Measurements from ENCODE around the gene ARL5C.

The ARL5C gene

GRCh38 chr17:39209317-39210092 lies 43.5 kb upstream of the ARL5C start (continued):
- TF ChIP-seq ZNF624 (tag by site-specific recombination; IDR thresholded peaks at IDR 0.05) (no peak), ZNF266 (tag by site-specific recombination; IDR thresholded peaks at IDR 0.05; ENCODE audit: low read depth) (no peak), KLF1 (tag by site-specific recombination; IDR thresholded peaks at IDR 0.05) (peak; percentile 76), ZBTB21 (tag by site-specific recombination; IDR thresholded peaks at IDR 0.05) (peak; percentile 38; the same call in 1 of the 2 replicates), ZNF544 (tag by site-specific recombination; IDR thresholded peaks at IDR 0.05) (no peak), ZNF423 (tag by site-specific recombination; IDR thresholded peaks at IDR 0.05) (peak; percentile 35; the same call in 1 of the 2 replicates), ZNF639 (tag by site-specific recombination; IDR thresholded peaks at IDR 0.05) (no peak), ZNF600 (tag by site-specific recombination; IDR thresholded peaks at IDR 0.05) (no peak), AEBP2 (tag by site-specific recombination; IDR thresholded peaks at IDR 0.05; ENCODE audit: borderline replicate concordance) (no peak), ZNF549 (tag by site-specific recombination; IDR thresholded peaks at IDR 0.05) (no peak), ZNF114 (tag by site-specific recombination; IDR thresholded peaks at IDR 0.05) (no peak), ZNF335 (tag by site-specific recombination; conservative IDR thresholded peaks at IDR 0.05) (peak; percentile 67; the same call in 1 of the 2 replicates), ZNF157 (tag by site-specific recombination; IDR thresholded peaks at IDR 0.05) (no peak), ZNF768 (tag by site-specific recombination; IDR thresholded peaks at IDR 0.05) (no peak), ZNF404 (tag by site-specific recombination; IDR thresholded peaks at IDR 0.05) (no peak), PRDM6 (tag by site-specific recombination; IDR thresholded peaks at IDR 0.05) (no peak), HOXC10 (CRISPR knock-in tag; IDR thresholded peaks at IDR 0.05) (no peak), ZNF501 (tag by site-specific recombination; IDR thresholded peaks at IDR 0.05) (peak; percentile 48; the same call in 1 of the 2 replicates), ZNF629 (tag by site-specific recombination; IDR thresholded peaks at IDR 0.05) (peak; percentile 40), ZEB2 (tag by site-specific recombination; IDR thresholded peaks at IDR 0.05) (peak; percentile 62; the same call in 1 of the 2 replicates), ZNF449 (tag by site-specific recombination; IDR thresholded peaks at IDR 0.05) (no peak), ZNF19 (tag by site-specific recombination; IDR thresholded peaks at IDR 0.05; ENCODE audit: low read depth) (no peak), ZNF529 (tag by site-specific recombination; IDR thresholded peaks at IDR 0.05; ENCODE audit: insufficient replicate concordance) (no peak), ZXDB (tag by site-specific recombination; IDR thresholded peaks at IDR 0.05) (no peak), KLF7 (tag by site-specific recombination; IDR thresholded peaks at IDR 0.05; ENCODE audit: borderline replicate concordance) (no peak), SP2 (tag by site-specific recombination; IDR thresholded peaks at IDR 0.05) (peak; percentile 51), ZNF214 (tag by site-specific recombination; IDR thresholded peaks at IDR 0.05; ENCODE audit: borderline replicate concordance) (no peak), HOXD13 (CRISPR knock-in tag; IDR thresholded peaks at IDR 0.05; ENCODE audit: borderline replicate concordance) (no peak), ZSCAN5A (tag by site-specific recombination; IDR thresholded peaks at IDR 0.05) (no peak)
- TF ChIP-seq, protein P1, sequence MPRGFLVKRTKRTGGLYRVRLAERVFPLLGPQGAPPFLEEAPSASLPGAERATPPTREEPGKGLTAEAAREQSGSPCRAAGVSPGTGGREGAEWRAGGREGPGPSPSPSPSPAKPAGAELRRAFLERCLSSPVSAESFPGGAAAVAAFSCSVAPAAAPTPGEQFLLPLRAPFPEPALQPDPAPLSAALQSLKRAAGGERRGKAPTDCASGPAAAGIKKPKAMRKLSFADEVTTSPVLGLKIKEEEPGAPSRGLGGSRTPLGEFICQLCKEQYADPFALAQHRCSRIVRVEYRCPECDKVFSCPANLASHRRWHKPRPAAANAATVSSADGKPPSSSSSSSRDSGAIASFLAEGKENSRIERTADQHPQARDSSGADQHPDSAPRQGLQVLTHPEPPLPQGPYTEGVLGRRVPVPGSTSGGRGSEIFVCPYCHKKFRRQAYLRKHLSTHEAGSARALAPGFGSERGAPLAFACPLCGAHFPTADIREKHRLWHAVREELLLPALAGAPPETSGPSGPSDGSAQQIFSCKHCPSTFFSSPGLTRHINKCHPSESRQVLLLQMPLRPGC (tag by site-specific recombination; IDR thresholded peaks at IDR 0.05): no peak
